A549 (cell line): ENCODE results near the gene NFIX.

Experiments
- TF ChIP-seq, protein P1 (sequence below): fragments of >200 bp; sonication (Bioruptor Twin); formaldehyde crosslinking; IDR thresholded peaks from 3 replicates; pipeline ENCODE4 v1.5.1; 2016
- TF ChIP-seq, protein P2 (sequence below): IDR thresholded peaks from 2 replicates; pipeline ENCODE4 v1.6.1; 2012

DNA sequence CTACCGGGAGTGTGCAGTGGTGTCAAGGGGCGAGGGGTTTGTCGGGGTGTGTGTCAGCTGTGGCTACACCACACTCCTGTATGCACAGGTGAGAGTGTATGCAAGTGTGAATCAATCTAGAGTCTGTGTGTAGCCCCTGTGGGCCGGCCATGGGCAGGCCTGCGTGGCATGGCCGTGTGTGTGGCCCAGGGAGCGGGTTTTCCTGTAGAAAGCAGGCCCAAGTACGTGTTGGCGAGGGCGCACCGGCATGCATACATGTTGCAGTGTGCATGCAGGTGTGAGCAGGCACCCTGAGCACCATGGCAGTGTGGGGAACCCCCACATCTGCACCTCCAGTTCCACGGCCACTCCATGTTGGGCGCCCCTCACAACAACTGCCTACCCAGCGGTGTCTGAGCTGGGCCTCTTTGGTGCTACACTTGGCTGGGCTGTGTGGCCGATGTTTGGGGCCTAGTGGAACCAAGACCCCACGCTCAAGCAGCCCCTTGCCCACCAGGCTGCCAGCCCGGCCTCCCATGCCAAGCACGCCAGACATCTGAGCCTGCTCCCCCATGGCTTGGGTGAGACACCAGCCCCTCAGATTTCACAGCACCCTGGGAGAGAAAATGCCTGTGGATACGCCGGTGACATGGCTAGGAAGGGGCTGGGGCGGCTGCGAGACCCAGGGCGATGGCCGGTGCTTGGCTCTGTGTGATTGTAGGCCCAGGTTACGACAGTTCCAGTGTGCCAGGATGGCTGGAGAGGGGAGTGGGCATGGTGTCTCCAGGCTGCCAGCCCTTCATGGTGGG lies 2.1 kb downstream of the NFIX start:
- TF ChIP-seq, protein P1, sequence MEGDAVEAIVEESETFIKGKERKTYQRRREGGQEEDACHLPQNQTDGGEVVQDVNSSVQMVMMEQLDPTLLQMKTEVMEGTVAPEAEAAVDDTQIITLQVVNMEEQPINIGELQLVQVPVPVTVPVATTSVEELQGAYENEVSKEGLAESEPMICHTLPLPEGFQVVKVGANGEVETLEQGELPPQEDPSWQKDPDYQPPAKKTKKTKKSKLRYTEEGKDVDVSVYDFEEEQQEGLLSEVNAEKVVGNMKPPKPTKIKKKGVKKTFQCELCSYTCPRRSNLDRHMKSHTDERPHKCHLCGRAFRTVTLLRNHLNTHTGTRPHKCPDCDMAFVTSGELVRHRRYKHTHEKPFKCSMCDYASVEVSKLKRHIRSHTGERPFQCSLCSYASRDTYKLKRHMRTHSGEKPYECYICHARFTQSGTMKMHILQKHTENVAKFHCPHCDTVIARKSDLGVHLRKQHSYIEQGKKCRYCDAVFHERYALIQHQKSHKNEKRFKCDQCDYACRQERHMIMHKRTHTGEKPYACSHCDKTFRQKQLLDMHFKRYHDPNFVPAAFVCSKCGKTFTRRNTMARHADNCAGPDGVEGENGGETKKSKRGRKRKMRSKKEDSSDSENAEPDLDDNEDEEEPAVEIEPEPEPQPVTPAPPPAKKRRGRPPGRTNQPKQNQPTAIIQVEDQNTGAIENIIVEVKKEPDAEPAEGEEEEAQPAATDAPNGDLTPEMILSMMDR, result no peak
- TF ChIP-seq, protein P2, sequence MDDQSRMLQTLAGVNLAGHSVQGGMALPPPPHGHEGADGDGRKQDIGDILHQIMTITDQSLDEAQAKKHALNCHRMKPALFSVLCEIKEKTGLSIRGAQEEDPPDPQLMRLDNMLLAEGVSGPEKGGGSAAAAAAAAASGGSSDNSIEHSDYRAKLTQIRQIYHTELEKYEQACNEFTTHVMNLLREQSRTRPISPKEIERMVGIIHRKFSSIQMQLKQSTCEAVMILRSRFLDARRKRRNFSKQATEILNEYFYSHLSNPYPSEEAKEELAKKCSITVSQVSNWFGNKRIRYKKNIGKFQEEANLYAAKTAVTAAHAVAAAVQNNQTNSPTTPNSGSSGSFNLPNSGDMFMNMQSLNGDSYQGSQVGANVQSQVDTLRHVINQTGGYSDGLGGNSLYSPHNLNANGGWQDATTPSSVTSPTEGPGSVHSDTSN, result no peak
